ENCODE measurements around the gene ZC3H10.

GRCh38 chr12:56099787-56100186 lies 18.3 kb upstream of the ZC3H10 start:
- no peak for TF ChIP-seq CTCF (IDR thresholded peaks at IDR 0.05)
- no peak for TF ChIP-seq POLR2A (IDR thresholded peaks at IDR 0.05)
- TF ChIP-seq EP300 (IDR thresholded peaks at IDR 0.05), result no peak

All from suprapubic skin (tissue), 3 donors.